ENCODE data around the gene PHEX. TPM values are rescaled to one million over a fixed set of nuclear protein-coding genes. Genes with fewer than 3 reads are reported as not detected.
A peak's percentile ranks its signal among the peaks of the same experiment; 100 is the strongest.

Gene PHEX
- total RNA-seq, 1 donor from 2014 or later: 0.96 TPM

- H3K36me3 Mint-ChIP-seq: peaks cover 1% of the 10 kb centered on the region
- H3K4me1 Mint-ChIP-seq: peaks cover 28% of the 10 kb centered on the region
- no peaks in the 10 kb centered on the region for H3K27me3 Mint-ChIP-seq (ENCODE audit: low read depth)
- H3K27ac Mint-ChIP-seq: peak overlapping the region; percentile 35
- H3K4me3 Mint-ChIP-seq: no peak overlapping the region
- no peak for TF ChIP-seq CTCF (IDR thresholded peaks at IDR 0.05; ENCODE audit: unreplicated experiment)
- DNase-seq (ENCODE audit: low spot score in 2 of 2, unreplicated experiment in 2 of 2): no peak
- peaks cover 20% of the 10 kb centered on the region for H3K9me3 Mint-ChIP-seq
Observed at GRCh38 chrX:22196149-22196548, 164.0 kb downstream of the PHEX start.

GRCh38 chrX:22202251-22202650, 170.1 kb downstream of the PHEX start:
- Mint-ChIP-seq H3K36me3 (peaks cover 1% of the 10 kb centered on the region), H3K9me3 (peaks cover 36% of the 10 kb centered on the region), H3K27me3 (ENCODE audit: low read depth) (no peaks in the 10 kb centered on the region), H3K4me3 (no peak overlapping the region), H3K4me1 (peaks cover 3% of the 10 kb centered on the region), H3K27ac (no peak overlapping the region)
- no peak for TF ChIP-seq CTCF (IDR thresholded peaks at IDR 0.05; ENCODE audit: unreplicated experiment)
- no peak for DNase-seq (ENCODE audit: low spot score in 2 of 2, unreplicated experiment in 2 of 2)

- no peak for DNase-seq (ENCODE audit: low spot score in 2 of 2, unreplicated experiment in 2 of 2)
- H3K9me3 Mint-ChIP-seq: peaks cover 36% of the 10 kb centered on the region
- no peak for TF ChIP-seq CTCF (IDR thresholded peaks at IDR 0.05; ENCODE audit: unreplicated experiment)
- peaks cover 3% of the 10 kb centered on the region for H3K4me1 Mint-ChIP-seq
- no peak overlapping the region for H3K27ac Mint-ChIP-seq
- no peak overlapping the region for H3K4me3 Mint-ChIP-seq
- H3K36me3 Mint-ChIP-seq: peaks cover 1% of the 10 kb centered on the region
- no peaks in the 10 kb centered on the region for H3K27me3 Mint-ChIP-seq (ENCODE audit: low read depth)
Observed at GRCh38 chrX:22203186-22203585, 171.1 kb downstream of the PHEX start.

GRCh38 chrX:22206781-22207180, 174.7 kb downstream of the PHEX start:
- DNase-seq (ENCODE audit: low spot score in 2 of 2, unreplicated experiment in 2 of 2): no peak
- H3K27ac Mint-ChIP-seq: no peak overlapping the region
- no peak overlapping the region for H3K4me3 Mint-ChIP-seq
- no peaks in the 10 kb centered on the region for H3K36me3 Mint-ChIP-seq
- H3K27me3 Mint-ChIP-seq (ENCODE audit: low read depth): no peaks in the 10 kb centered on the region
- no peak for TF ChIP-seq CTCF (IDR thresholded peaks at IDR 0.05; ENCODE audit: unreplicated experiment)
- H3K4me1 Mint-ChIP-seq: peaks cover 3% of the 10 kb centered on the region
- peaks cover 31% of the 10 kb centered on the region for H3K9me3 Mint-ChIP-seq

- Mint-ChIP-seq H3K36me3 (peaks cover 4% of the 10 kb centered on the region), H3K4me1 (no peaks in the 10 kb centered on the region), H3K27ac (no peak overlapping the region), H3K9me3 (peaks cover 43% of the 10 kb centered on the region), H3K4me3 (no peak overlapping the region), H3K27me3 (ENCODE audit: low read depth) (no peaks in the 10 kb centered on the region)
- no peak for DNase-seq (ENCODE audit: low spot score in 2 of 2, unreplicated experiment in 2 of 2)
- TF ChIP-seq CTCF (IDR thresholded peaks at IDR 0.05; ENCODE audit: unreplicated experiment): no peak
Observed at GRCh38 chrX:22220941-22221340, 188.8 kb downstream of the PHEX start.

- Mint-ChIP-seq H3K36me3 (peaks cover 7% of the 10 kb centered on the region), H3K27ac (no peak overlapping the region), H3K4me3 (no peak overlapping the region), H3K9me3 (peaks cover 45% of the 10 kb centered on the region), H3K4me1 (peaks cover 13% of the 10 kb centered on the region), H3K27me3 (ENCODE audit: low read depth) (no peaks in the 10 kb centered on the region)
- no peak for DNase-seq (ENCODE audit: low spot score in 2 of 2, unreplicated experiment in 2 of 2)
- no peak for TF ChIP-seq CTCF (IDR thresholded peaks at IDR 0.05; ENCODE audit: unreplicated experiment)
Observed at GRCh38 chrX:22234380-22234779, 202.3 kb downstream of the PHEX start.
